Osteoblast (primary cell): Measurements from ENCODE around the gene GSC2. TPM values are rescaled to one million over a fixed set of nuclear protein-coding genes. Genes with fewer than 3 reads are reported as not detected.

Experiments
- DNase-seq: peaks from one replicate; pipeline ENCODE4 v3.0.0; 2011; ENCODE audit warnings: low spot score, mixed read lengths; ENCODE audit not compliant: insufficient read length; ENCODE audit errors: missing footprints
- H2AFZ ChIP-seq: 2 replicates; pipeline ENCODE4 v1.6.0; 2011; ENCODE audit warnings: mild to moderate bottlenecking, low read length
- H3K27ac ChIP-seq: 2 replicates; pipeline ENCODE4 v1.5.1; 2011; ENCODE audit warnings: mild to moderate bottlenecking, low read depth, low read length, moderate library complexity
- H3K27me3 ChIP-seq: 2 replicates; pipeline ENCODE4 v1.6.0; 2012; ENCODE audit warnings: mild to moderate bottlenecking, control low read depth, inconsistent platforms, low read length, moderate library complexity; ENCODE audit not compliant: insufficient read depth
- H3K36me3 ChIP-seq: 2 replicates; pipeline ENCODE4 v1.5.1; 2011; ENCODE audit warnings: mild to moderate bottlenecking, low read length, control low read depth, moderate library complexity; ENCODE audit not compliant: insufficient read depth
- H3K4me1 ChIP-seq: 2 replicates; pipeline ENCODE4 v1.5.1; 2011; ENCODE audit warnings: mild to moderate bottlenecking, low read length, control low read depth, moderate library complexity; ENCODE audit not compliant: insufficient read depth
- H3K4me2 ChIP-seq: 2 replicates; pipeline ENCODE4 v1.6.0; 2011; ENCODE audit warnings: mild to moderate bottlenecking, low read length; ENCODE audit not compliant: insufficient read depth
- H3K4me3 ChIP-seq: fragments of 200-600 bp; sonication (generic); 3 replicates; pipeline ENCODE4 v1.5.1; 2012; ENCODE audit warnings: mild to moderate bottlenecking, low read length, inconsistent platforms; ENCODE audit not compliant: insufficient read depth
- H3K79me2 ChIP-seq: 2 replicates; pipeline ENCODE4 v1.6.0; 2012; ENCODE audit warnings: mild to moderate bottlenecking, low read length, control low read depth, inconsistent platforms; ENCODE audit not compliant: insufficient read depth
- H3K9me3 ChIP-seq: 2 replicates; pipeline ENCODE4 v1.5.1; 2011; ENCODE audit warnings: low read depth, low read length, control low read depth
- H4K20me1 ChIP-seq: 2 replicates; pipeline ENCODE4 v1.6.0; 2012; ENCODE audit warnings: mild to moderate bottlenecking, low read length, control low read depth; ENCODE audit not compliant: insufficient read depth
- CTCF ChIP-seq: IDR thresholded peaks from 2 replicates; pipeline ENCODE4 v1.5.1; 2011; ENCODE audit warnings: mild to moderate bottlenecking, low read depth, low read length, moderate library complexity; ENCODE audit errors: extremely low read depth
- total RNA-seq: library from RNA; depleted of rRNA; stranded (reverse); fragments of >200 nt; gene quantifications from 2 replicates; pipeline ENCODE4 v1.2.3, GENCODE V29; 2012

Gene GSC2
- total RNA-seq, 1 donor: not detected

- Histone ChIP-seq H4K20me1 (peaks cover 48% of the 10 kb centered on the region), H3K36me3 (no peaks in the 10 kb centered on the region), H3K27me3 (no peaks in the 10 kb centered on the region), H3K27ac (peak overlapping the region; percentile 71), H3K4me1 (peaks cover 16% of the 10 kb centered on the region), H3K4me3 (peak overlapping the region; percentile 92), H2AFZ (peak overlapping the region; percentile 91), H3K79me2 (peaks cover 55% of the 10 kb centered on the region), H3K9me3 (no peaks in the 10 kb centered on the region), H3K4me2 (peak overlapping the region; percentile 96)
- TF ChIP-seq CTCF: no peak
- DNase-seq: peak; percentile 94
These were observed 28.4 kb downstream of the GSC2 start for GRCh38 chr22:19121631-19122142.

GRCh38 chr22:19120829-19121630 lies 29.1 kb downstream of the GSC2 start:
- Histone ChIP-seq H3K79me2 (peaks cover 61% of the 10 kb centered on the region), H4K20me1 (peaks cover 54% of the 10 kb centered on the region), H3K27ac (peak overlapping the region; percentile 68), H2AFZ (peak overlapping the region; percentile 82), H3K9me3 (no peaks in the 10 kb centered on the region), H3K4me3 (peak overlapping the region; percentile 92), H3K4me2 (peak overlapping the region; percentile 96), H3K27me3 (no peaks in the 10 kb centered on the region), H3K4me1 (peaks cover 16% of the 10 kb centered on the region), H3K36me3 (no peaks in the 10 kb centered on the region)
- DNase-seq: peak; percentile 94
- no peak for TF ChIP-seq CTCF

- Histone ChIP-seq H3K4me1 (peaks cover 16% of the 10 kb centered on the region), H3K27ac (no peak overlapping the region), H3K79me2 (peaks cover 72% of the 10 kb centered on the region), H3K36me3 (no peaks in the 10 kb centered on the region), H2AFZ (no peak overlapping the region), H3K9me3 (no peaks in the 10 kb centered on the region), H3K27me3 (no peaks in the 10 kb centered on the region), H4K20me1 (peaks cover 65% of the 10 kb centered on the region), H3K4me3 (no peak overlapping the region), H3K4me2 (no peak overlapping the region)
- DNase-seq: peak; percentile 66
- TF ChIP-seq CTCF: no peak
These were observed 30.1 kb downstream of the GSC2 start for GRCh38 chr22:19119949-19120348.

GRCh38 chr22:19118329-19118880 lies 31.7 kb downstream of the GSC2 start:
- Histone ChIP-seq H3K9me3 (no peaks in the 10 kb centered on the region), H3K27ac (no peak overlapping the region), H3K4me1 (peaks cover 16% of the 10 kb centered on the region), H2AFZ (no peak overlapping the region), H3K36me3 (no peaks in the 10 kb centered on the region), H3K27me3 (no peaks in the 10 kb centered on the region), H3K79me2 (peaks cover 84% of the 10 kb centered on the region), H3K4me2 (no peak overlapping the region), H3K4me3 (no peak overlapping the region), H4K20me1 (peaks cover 76% of the 10 kb centered on the region)
- DNase-seq: peak; percentile 48
- no peak for TF ChIP-seq CTCF
